ENCODE results near the gene LHFPL6. TPM values are rescaled to one million over a fixed set of nuclear protein-coding genes. Genes with fewer than 3 reads are reported as not detected.

LHFPL6 gene
- total RNA-seq, 1 donor from 2014 or later = 5.3 TPM

- FAIRE-seq = no peak
- Histone ChIP-seq H3K36me3 (ENCODE audit: control insufficient read depth, insufficient read depth, low read length) (no peaks in the 10 kb centered on the region), H3K4me3 (ENCODE audit: low read depth, low read length) (no peak overlapping the region), H3K27me3 (ENCODE audit: control insufficient read depth, insufficient read depth, low read length) (no peaks in the 10 kb centered on the region)
- DNase-seq (ENCODE audit: low read depth) = no peak
- TF ChIP-seq CTCF (IDR thresholded peaks at IDR 0.05; ENCODE audit: insufficient read depth, low read length, severe bottlenecking) = no peak
Observed at GRCh38 chr13:39536906-39537305, 66.1 kb downstream of the LHFPL6 start.

DNA sequence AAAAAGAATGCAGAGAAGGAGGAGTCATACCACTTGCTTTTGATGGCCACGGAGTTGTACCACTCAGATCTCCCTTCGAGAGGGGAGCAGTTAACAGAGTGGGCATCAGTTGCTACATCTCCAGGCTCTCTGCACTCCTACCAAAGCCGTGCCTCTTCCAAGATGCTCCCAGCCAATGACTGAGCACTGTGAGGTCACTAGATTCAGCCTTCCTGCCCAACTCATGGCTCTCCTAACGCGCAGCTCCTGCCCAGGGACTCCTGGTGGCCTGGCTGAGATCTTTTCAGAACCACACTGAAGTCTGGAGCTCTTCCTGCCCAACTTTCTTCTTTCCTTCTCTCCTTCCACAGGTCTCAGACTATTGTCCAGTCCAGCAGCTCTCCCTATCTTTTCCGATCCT, 66.7 kb downstream of the LHFPL6 start:
- H3K27me3 ChIP-seq (ENCODE audit: control insufficient read depth, insufficient read depth, low read length) = no peaks in the 10 kb centered on the region
- FAIRE-seq (no peak), DNase-seq (ENCODE audit: low read depth) (no peak)
- no peak overlapping the region for H3K4me3 ChIP-seq (ENCODE audit: low read depth, low read length)
- H3K36me3 ChIP-seq (ENCODE audit: control insufficient read depth, insufficient read depth, low read length) = no peaks in the 10 kb centered on the region
- no peak for TF ChIP-seq CTCF (IDR thresholded peaks at IDR 0.05; ENCODE audit: insufficient read depth, low read length, severe bottlenecking)

DNA sequence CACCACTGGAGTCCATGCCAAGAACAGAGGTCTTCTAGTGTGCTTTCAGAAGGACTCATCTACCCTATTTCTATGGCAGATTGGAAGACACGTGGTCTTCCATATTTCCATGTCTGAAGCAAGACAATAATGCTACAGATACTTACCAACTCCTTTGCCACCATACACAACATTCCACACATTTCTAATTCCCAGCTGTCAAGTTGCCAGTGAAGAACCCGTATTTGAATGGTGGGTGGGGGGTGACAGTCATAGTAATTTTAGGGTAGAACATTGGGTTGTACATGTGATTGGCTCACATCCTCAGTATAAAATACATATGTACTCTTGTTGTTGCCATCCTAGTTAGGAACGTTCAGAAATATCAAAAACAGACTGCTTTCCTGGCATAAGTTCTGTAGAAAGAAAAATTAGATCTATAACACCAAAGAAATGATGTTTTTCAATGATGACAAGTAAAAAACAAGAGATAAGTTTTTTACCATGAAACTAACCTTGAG, 69.3 kb downstream of the LHFPL6 start:
- Histone ChIP-seq H3K4me3 (ENCODE audit: low read depth, low read length) (no peak overlapping the region), H3K27me3 (ENCODE audit: control insufficient read depth, insufficient read depth, low read length) (no peaks in the 10 kb centered on the region), H3K36me3 (ENCODE audit: control insufficient read depth, insufficient read depth, low read length) (no peaks in the 10 kb centered on the region)
- FAIRE-seq (no peak), DNase-seq (ENCODE audit: low read depth) (no peak)
- TF ChIP-seq CTCF (IDR thresholded peaks at IDR 0.05; ENCODE audit: insufficient read depth, low read length, severe bottlenecking) = no peak

DNA sequence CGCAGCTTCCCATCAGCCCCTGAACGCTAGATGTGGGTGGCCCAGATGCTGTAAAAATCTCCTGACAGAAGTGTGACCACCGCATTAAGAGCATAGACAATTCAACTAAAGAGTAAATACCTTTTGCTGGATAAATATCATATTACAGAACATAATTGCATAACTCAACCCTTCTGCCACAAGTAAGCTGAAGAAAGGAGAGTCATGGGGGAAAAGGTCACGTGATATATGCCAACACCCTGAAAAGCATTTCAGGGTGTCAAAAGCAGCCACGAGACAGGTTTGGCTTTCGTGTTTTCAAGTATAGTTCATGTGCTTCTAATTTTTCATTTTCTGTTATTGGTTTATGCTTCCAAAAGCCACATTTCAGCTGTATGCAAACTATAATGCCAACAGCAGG, 71.3 kb downstream of the LHFPL6 start:
- no peak for FAIRE-seq
- no peak for TF ChIP-seq CTCF (IDR thresholded peaks at IDR 0.05; ENCODE audit: insufficient read depth, low read length, severe bottlenecking)

GRCh38 chr13:39530916-39531315, 72.1 kb downstream of the LHFPL6 start:
- FAIRE-seq = no peak

More for the DNA sequence above, 71.3 kb downstream of the LHFPL6 start:
- no peaks in the 10 kb centered on the region for H3K36me3 ChIP-seq (ENCODE audit: control insufficient read depth, insufficient read depth, low read length)
- DNase-seq (ENCODE audit: low read depth) = peak; percentile 62
- H3K27me3 ChIP-seq (ENCODE audit: control insufficient read depth, insufficient read depth, low read length) = no peaks in the 10 kb centered on the region
- no peak overlapping the region for H3K4me3 ChIP-seq (ENCODE audit: low read depth, low read length)

More at GRCh38 chr13:39530916-39531315, 72.1 kb downstream of the LHFPL6 start:
- no peak for DNase-seq (ENCODE audit: low read depth)
- H3K4me3 ChIP-seq (ENCODE audit: low read depth, low read length) = no peak overlapping the region
- TF ChIP-seq CTCF (IDR thresholded peaks at IDR 0.05; ENCODE audit: insufficient read depth, low read length, severe bottlenecking) = no peak
- no peaks in the 10 kb centered on the region for H3K36me3 ChIP-seq (ENCODE audit: control insufficient read depth, insufficient read depth, low read length)
- H3K27me3 ChIP-seq (ENCODE audit: control insufficient read depth, insufficient read depth, low read length) = no peaks in the 10 kb centered on the region
